Measurements from ENCODE around the gene LSM14A.
A peak's percentile ranks its signal among the peaks of the same experiment; 100 is the strongest.
"Not testable (repeated sequence)": the region's sequence is repeated elsewhere in the genome, so short reads cannot be mapped to it uniquely, and the experiment has no call there.

Gene LSM14A

DNA sequence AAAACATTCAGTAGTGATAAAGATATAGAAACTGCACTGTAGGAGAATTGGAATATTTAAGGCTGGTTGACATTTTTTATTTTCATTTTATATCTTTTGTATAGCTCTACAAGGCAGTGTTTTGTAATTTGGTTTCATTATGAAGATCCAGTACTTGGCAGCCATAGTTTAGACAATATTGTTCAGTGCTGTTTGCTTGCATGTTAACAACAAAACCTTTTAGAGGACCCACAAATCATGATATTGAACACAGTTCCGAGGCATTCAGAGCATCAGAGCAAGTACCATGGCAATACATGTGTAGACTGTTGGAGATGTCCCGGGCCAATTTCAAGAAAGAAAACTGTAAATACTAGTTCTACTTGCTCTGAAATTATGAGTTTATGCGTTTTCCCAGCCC lies 56.5 kb downstream of the LSM14A start:
- no peak for DNase-seq (ENCODE audit: low read depth in 2 of 2)

DNA sequence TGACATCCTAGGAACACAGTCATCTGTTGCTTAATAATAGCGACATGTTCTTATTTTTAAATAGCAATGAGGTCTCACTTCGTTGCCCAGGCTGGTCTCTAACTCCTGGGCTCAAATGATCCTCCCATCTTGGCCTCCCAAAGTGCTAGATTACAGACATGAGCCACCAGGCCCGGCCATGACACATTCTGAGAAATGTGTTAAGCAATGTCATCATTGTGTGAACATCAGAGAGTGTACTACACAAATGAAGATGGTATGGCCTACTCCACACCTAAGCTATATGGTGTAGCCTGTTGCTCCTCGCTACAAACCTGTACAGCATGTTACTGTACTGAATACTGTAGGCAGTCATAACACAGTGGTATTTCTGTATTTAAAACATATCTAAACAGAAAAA lies 57.4 kb downstream of the LSM14A start:
- no peak for DNase-seq (ENCODE audit: low read depth in 2 of 2)

DNA sequence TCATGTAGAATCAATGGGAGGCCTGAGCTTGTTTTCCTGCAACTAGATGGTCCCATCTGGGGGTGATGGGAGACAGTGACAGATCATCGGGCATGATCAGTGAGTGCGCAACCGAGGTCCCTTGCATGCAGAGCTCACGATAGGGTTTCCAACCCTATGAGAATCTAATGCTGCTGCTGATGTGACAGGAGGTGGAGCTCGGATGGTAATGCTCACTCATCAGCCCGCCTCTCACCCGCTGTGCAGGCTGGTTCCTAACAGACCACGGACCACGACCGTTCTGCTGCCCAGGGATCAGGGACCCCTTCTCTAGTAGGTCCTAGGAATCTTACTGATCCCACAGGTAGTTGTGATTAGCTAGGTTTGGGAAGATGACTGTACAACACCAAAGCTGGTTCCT lies 58.5 kb downstream of the LSM14A start:
- DNase-seq (ENCODE audit: low read depth in 2 of 2): no peak

DNA sequence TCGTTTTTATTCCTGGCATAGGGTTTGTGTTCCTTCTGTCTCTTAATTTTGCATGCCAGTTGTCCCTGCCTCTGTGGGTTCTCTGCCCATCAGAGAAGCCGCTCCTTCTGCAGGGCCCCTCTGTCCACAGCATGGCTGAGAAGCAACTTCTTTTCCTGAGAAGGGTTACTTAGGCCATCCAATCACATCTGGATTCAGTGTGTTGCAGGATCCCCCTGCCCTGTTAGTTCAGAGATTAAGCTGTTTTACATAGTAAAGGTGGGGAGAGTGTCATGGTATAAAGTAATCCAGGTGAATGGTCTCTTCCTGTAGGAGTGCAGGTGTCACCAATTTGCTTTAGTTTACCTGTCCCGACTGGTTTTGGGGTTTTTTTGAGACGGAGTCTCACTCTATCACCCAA lies 59.1 kb downstream of the LSM14A start:
- DNase-seq (ENCODE audit: low read depth in 2 of 2): no peak

DNA sequence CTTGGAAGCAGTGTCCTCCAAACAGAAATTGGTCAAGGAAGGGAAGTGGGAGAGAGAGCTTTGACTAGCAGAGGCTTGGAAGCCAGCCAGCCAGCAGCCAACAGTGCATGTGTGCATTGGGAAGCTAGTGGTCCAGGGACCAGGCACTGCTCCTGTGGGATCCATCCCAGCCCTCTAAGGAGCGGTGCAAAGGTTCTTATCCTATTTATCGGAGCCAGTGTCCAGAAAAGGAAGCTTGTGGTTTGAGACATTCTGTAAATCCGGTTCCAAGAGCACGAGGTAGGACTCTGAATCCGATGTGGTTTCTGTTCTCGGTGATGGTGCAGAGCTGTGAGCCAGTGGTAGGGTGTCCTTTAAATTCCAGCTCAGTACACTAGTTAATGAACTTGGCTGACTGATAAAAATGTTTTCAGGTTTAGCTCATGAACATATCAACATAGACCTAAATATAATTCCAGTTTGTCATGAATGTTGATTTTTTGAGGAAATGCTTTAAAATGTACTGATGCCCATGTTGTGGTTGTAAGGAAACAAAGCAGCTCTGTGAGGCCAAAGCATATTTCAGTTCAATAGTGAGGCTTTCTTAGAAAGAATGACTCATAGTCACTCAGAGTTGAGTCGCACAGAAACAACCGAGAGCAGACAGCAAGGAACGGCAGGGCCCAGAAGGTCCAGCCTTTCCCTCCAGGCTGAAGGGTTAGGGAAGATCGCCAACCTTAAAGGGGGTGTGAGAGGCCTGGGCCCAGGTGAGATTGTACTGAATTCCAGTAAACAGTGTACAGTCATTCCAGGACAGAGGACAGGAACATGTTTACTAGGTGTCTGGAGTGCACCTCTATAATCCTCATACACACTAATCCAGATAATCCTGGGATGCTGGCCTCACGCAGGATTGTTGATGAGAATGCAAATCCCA lies 60.5 kb downstream of the LSM14A start:
- no peak for DNase-seq (ENCODE audit: low read depth in 2 of 2)

DNA sequence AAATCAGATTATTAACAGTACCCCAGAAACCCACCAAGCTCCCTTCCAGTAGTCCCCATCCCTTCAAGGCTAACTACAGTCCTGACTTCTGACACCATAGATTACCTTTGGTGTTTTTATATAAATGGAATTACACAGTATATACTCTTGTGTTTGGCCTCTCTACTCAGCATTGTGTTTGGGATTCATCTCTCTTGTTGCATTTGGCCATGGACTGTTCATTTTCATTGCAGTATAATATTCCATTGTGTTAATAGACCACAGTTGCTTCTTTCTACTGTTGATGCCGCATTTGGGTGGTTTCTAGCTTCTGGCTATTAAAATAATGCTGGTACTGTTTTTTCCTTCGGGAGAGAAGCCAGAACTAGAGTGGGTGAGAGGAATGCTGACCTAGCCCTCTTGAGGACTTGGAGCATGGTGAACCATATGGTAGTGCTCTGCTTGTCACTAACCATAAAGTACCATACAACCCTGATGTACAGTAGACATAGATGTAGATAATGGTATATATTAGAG lies 63.2 kb downstream of the LSM14A start:
- DNase-seq (ENCODE audit: low read depth in 2 of 2): no peak

DNA sequence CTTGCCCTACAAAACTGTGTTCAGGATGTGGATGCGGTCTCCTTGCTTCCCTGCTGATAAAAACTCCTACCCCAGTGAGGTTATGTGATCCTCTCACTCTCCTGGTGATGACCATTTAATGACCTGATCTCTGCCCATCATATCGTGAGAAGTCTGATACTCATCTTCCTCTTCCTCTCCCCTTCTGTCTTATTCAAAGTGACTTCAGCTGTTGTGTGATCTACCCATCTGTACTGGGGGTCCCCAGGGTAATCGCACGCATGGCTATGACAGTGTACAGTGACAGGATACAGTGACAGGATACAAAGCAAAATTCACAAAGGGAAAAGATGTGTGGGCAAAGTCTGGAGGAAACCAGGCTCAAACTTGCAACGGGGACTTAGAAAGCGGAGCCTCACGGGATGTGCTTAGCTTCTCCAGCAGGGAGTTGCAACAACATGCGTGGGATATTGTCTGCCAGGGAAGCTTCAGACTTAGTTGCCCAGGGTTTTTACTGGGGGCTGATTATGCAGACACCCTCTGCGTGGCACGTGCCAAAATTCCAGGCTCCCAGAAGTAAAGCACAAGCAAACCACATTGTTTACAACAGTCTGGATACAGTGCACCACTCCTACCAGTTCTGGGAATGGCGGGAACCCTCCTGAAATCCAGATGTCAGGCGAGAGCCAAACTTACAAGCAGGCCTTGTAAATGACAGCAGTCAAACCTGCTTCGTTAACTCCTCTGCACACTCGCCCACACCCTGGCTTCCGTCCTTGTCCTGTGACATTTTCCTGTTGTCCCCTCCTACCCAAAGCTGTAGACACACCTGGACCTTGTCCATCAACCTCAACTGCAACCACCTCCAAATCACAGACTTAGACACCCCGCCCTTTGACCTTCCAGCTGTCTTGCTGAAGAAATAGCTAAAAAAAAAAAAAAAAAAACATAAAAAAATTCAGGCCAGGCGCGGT lies 64.0 kb downstream of the LSM14A start:
- DNase-seq (ENCODE audit: low read depth in 2 of 2): no peak

DNA sequence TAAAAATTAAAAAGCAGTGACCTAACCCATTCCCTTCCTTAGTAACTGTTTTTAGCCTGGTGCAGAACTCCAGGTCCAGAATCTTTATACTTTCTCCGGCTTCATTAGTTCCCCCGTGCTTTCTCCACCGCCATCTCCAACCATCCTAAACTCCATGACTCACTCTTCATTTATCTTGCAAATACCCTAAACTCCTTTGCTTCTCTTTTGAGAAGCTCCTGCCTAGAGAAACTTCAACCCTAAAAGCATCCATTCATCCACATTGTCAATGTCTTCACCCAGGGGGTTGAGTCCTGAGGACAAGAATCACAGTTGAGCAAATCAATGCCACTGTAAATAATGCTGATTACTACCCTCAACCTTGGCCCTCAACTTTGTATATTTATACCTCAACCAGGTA lies 65.0 kb downstream of the LSM14A start:
- DNase-seq (ENCODE audit: low read depth in 2 of 2): no peak

DNA sequence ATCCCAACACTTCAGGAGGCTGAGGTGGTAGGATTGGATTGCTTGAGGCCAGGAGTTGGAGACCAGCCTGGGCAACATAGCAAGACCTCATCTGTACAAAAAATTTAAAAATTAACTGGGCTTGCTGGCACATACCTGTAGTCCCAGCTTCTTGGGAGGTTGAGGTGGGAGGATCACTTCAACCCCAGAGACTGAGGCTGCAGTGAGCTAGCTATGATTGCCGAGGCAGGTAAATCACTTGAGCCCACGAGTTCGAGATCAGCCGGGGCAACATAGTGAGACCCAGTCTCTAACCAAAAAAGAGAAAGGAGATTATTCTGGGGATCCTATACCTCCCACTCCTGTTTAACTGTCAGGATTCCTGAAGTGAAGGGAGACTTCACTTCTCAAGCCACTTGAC lies 65.6 kb downstream of the LSM14A start:
- DNase-seq (ENCODE audit: low read depth in 2 of 2): no peak

DNA sequence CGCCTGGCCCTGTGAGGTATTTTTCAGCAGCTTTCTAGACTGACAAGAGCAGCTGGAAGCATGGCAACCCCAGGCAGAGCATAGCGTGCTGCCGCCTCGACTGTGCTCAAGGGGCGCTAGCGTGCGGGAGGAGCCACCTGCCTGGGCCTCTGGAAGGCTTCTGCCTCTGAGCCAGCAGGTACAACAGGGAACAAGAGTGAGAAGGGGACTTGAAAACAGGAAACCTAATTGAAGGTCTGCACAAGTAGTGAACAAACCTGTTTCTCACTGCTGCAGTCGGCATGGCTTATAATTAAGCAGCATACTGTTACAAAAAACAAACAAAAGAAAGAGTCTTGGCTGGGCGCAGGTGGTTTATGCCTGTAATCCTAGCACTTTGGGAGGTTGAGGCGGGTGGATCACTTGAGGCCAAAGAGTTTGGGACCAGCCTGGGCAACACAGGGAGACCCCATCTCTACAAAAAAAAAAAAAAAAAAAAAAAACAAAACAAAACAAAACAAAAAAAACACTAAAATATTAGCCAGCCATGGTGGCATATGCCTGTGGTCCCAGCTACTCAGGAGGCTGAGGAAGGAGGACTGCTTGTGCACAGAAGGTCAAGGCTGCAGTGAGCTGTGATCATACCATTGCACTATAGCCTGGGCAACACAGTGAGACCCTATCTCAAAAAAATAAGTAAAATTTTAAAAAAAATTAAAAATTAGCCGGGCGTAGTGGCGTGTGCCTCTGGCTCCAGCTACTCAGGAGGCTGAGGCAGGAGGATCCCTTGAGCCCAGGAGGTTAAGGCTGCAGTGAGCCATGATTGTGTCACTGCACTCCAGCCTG lies 69.4 kb downstream of the LSM14A start:
- no peak for DNase-seq (ENCODE audit: low read depth in 2 of 2)

DNA sequence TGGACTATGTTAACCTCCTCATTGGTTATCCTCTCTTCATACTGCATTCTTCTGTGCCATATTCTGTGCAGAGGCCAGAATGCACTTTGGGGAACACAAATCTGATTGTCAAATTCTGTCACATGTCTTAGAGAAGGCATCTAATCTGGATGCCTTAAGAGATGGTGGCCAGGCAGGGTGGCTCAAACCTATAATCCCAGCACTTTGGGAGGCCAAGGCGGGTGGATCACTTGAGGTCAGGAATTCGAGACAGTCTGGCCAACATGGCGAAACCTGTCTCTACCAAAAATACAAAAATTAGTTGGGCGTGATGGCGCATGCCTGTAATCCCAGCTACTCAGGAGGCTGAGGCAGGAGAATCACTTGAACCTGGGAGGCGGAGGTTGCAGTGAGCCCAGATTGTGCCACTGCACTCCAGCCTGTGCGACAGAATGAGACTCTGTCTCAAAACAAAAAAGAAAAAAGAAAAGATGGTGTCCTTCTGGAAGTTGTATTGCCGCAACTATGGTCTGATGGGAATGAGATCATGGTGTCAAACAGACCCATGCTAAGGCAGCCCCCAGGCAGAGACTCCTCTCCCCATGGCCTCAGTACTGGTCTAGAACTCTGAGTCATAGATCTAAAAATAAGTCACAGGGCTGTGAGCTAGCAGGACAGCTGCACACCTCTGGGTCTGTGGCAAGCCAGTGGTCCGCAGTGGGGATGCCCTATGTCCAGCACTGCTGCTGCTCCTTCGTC lies 71.0 kb downstream of the LSM14A start:
- not testable (repeated sequence) for DNase-seq (ENCODE audit: low read depth in 2 of 2)

DNA sequence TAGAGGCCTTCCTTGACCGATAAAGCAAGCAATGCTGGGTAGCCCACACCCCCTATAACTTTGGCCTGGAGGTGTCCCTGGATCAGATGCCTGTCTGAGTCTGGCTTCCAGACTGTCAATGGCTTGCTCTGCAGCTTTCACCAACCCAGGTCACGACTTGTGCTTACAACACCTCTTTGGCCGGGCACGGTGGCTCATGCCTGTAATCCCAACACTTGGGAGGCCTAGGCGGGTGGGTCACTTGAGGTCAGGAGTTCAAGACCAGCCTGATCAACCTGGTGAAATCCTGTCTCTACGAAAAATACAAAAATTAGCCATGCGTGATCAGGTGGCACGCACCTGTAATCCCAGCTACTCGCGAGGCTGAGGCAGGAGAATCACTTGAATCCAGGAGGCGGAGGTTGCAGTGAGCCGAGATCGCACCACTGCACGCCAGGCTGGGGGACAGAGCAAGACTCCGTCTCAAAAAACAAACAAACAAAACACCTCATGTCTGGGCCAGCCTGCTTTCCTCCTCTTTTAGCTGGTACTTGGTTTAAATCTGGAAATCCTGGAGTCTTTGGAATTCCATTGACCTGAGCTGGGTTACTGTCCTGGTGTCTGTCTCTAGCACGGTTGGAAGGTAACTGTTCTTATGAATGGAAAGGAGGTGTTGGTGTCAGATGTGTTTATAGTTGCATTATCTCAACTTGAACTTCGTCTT lies 71.7 kb downstream of the LSM14A start:
- DNase-seq (ENCODE audit: low read depth in 2 of 2): no peak

DNA sequence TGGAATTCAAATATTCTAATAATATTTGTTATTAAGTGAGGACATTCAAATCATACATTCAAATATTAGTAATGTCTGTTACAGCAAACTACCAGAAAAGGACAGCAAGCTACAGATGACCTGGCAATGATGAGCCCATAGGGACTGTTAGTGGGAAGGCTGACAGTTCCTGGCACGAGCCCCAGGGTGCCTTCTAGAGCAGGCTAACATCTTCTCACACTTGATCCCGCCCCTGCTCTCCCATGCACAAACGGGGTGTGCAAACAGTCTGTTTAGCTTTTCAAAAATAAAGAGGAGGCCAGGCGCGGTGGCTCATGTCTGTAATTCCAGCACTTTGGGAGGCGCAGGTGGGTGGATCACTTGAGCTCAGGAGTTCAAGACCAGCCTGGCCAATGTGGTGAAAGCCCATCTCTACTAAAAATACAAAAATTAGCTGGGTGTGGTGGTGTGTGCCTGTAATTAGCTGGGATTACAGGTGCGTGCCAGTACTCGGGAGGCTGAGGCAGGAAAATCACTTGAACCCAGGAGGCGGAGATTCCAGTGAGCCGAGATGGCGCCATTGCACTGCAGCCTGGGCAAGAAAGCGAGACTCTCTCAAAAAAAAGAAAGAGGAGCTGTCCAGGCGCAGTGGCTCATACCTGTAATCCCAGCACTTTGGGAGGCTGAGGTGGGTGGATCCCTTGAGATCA lies 72.5 kb downstream of the LSM14A start:
- no peak for DNase-seq (ENCODE audit: low read depth in 2 of 2)

DNA sequence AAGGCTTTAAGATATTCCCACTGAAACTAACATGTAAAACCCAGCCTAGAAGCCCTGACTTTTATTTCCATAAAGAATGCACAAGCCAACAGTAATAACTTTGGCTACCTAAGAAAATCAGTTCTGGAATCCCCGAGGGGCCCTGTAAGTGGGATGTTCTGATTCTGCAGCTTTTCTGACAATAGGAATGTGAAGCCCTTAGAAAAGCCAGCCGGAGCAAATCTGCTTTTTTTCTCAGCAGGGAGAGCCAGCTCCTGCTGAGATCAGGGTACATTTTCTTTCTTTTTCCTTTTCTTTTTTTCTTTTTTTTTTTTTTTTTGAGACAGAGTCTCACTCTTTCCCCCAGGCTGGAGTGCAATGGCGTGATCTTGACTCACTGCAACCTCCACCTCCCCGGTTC lies 74.0 kb downstream of the LSM14A start:
- DNase-seq (ENCODE audit: low read depth in 2 of 2): no peak

DNA sequence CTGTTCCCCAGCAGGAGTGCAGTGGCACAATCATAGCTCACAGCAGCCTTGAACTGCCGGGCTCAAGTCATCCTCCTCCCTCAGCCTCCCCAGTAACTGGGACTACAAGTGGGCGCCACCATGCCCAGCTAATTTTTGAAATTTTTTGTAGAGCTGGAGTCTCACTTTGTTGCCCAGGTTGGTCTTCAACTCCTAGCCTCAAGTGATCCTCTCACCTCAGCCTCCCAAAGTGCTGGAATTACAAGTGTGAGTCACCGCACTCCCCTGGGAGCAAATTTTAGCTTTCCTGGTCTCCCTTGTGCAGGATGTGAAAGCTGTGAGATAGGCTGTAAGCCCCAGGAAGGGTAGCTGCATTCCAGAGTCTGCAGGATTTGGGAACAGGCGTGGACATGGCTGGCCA lies 76.6 kb downstream of the LSM14A start:
- DNase-seq (ENCODE audit: low read depth in 2 of 2): no peak

DNA sequence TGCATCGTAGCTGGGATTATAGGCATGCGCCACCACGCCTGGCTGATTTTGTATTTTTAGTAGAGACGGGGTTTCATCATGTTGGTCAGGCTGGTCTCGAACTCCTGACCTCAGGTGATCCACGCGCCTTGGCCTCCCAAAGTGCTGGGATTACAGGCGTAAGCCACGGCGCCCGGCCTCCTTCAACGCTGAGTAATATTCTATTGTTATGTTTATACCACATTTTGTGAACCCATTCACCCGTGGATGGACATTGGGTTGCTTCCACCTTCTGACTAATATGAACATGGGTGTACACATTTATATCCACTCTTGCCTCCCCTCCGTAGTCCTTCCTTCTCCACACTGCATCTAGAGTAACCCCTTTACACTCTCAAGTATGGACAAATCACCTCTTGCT lies 80.9 kb downstream of the LSM14A start:
- not testable (repeated sequence) for DNase-seq (ENCODE audit: low read depth in 2 of 2)

DNA sequence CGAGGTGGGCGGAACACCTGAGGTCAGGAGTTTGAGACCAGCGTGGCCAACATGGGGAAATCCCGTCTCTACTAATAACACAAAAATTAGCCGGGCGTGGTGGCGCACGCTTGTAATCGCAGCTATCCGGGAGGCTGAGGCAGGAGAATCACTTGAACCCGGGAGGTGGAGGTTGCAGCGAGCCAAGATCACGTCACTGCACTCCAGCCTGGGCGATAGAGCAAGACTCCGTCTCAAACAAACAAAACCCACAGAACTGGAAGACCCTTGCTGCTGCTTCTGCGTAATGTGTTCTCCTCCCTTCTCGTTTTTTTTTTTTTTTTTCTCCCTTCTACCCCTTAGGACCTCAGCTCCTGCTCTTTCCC lies 81.4 kb downstream of the LSM14A start:
- not testable (repeated sequence) for DNase-seq (ENCODE audit: low read depth in 2 of 2)

DNA sequence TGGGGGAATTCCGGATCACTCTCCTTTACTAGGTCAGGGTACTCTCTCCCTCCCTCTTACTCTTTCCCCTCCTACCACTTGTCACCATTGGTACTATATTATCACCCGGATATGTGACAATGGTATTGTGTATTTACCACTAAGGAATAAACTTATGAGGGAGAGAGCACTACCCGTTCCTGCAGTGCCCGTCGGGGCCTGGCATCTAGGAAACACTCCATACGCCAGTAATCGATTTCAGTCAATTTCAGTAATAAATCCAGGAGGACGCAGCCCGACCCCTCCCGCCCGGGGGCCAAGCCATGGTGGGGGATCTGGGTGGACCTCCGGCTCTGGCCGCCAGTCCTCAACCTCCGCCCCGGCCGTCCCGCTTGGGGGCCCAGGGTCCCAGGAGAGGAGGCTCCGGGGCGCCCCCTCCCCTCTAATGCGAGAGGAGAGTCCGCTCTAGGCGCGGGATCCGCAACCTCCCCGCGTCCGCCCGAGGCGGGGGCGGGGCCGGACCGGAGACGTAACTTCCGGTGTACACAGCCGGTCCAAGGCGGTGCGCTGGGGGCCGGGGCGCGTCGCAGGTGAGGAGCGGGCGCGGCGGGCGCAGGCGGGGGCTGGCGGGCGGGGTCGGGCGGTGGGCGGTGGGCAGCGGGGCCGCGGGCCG lies 81.9 kb downstream of the LSM14A start, which contains the start of gene GARRE1:
GARRE1 (plus strand) TSS at position 509 of the 652 bp plus-strand sequence. CDS start 45,920 bp downstream, outside the sequence.
- peak; percentile 60 to 74 for DNase-seq (ENCODE audit: low read depth in 2 of 2)

Data from stimulated activated CD8-positive, alpha-beta memory T cell treated with anti-CD3 and anti-CD28 coated beads, Interleukin-2, amount 100 ng/mL, for 1 hour (primary cell).